NCI-H226 (cell line): ENCODE measurements around the gene COMT.

Experiments used
- DNase-seq: peaks from one replicate; pipeline ENCODE4 v3.0.0-alpha.2; 2015

The COMT gene

DNA sequence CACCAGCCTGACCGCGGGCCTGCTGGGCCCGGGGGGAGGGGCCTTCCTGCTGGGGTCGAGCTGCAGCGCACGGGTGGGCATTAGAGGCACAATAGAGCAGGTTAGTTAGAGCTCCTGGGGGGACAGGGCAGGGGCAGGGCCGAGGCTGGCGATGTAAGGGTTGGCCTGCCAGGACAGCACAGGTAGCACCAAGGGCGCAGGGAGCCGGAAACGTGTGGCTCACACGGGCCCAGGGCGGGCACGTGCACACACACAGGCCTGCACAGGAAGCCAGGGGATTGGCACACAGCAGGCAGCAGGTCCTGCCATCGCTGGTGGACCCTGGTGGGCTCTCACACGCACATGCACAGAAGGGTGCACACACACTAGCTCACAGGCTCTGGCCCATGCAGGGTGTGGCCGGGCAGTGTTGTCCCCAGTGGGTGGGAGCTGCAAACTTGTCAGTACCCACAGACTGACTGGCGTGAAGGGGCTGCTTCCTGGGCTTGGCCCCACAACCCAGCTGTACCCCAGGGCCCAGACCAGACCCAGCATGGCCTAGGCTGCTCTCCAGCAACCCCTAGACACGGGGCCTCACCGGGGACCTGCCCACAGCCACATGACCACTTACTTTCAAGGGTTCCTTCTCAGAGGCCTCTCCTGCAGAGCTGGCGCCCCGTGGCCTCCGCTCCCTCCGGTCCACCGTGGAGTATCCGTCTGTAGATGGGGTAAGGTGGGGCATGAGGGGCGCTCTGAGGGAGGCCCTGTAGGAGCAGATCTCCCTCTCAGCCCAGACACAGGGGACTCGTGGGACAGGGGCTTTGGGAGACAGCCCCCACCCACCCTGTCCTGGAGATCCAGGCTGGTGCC is 29.9 kb downstream of the COMT start:
- DNase-seq, result no peak

DNA sequence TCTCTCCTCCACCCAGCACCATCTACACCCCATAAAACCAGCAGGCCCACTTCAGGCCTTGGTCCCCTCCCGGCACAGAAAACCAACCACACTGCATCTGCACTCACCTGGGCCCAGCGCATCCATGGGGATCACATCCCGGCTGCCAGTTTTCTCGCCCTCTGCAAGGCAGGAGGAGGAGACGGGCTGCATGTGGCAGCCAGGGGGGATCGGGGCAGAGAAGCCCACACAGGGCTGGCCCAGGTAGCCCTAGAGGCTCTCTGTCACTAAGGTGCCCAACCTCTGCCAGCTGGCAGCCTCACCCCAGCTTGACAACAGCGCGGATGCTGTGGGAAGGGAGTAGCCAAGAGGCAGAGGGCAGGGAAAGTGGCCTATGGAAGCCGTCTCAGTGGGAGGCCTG is 30.7 kb downstream of the COMT start:
- no peak for DNase-seq

DNA sequence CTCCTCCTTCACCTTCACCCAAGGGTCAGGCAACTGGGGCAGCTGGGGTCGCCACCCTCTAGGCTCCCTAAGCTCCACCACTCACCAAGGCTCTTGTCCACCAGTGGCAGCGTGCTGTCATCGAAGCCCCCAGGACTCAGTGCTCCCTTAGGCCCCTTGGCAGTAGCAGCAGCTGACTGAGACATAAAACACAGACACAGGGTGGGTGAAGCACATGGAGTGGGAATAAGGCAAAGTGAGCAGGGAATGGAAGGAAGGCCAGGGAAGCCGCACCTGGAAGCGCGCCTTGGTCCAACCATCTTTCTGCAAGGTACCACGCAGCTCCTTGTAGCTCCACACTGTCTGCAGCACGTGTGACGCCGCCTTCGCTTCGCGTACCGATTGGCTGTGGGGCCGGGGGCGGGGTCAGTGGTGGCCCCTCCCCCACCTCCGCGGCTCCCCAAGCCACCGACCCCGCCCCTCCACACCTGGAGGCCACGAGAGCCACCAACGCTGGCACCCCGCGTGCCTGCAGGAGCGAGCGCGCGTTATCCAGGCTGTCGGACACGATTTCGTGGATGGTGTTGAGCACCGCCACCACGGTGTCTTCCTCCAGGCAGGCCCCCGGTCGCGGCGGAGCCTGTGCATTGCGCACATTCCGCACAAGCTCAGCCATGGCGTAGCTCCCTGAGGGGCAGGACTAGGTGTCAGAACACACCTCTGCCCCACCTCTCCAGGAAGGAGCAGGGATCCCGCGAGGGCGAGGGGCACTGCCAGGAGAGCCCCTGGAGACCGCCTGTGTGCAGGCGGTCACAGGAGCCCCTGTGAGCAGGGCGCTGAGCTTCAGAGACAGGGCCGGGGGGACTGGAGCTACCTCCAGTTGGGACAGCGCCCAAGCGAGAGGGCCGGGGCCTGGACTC is 31.3 kb downstream of the COMT start:
- no peak for DNase-seq

DNA sequence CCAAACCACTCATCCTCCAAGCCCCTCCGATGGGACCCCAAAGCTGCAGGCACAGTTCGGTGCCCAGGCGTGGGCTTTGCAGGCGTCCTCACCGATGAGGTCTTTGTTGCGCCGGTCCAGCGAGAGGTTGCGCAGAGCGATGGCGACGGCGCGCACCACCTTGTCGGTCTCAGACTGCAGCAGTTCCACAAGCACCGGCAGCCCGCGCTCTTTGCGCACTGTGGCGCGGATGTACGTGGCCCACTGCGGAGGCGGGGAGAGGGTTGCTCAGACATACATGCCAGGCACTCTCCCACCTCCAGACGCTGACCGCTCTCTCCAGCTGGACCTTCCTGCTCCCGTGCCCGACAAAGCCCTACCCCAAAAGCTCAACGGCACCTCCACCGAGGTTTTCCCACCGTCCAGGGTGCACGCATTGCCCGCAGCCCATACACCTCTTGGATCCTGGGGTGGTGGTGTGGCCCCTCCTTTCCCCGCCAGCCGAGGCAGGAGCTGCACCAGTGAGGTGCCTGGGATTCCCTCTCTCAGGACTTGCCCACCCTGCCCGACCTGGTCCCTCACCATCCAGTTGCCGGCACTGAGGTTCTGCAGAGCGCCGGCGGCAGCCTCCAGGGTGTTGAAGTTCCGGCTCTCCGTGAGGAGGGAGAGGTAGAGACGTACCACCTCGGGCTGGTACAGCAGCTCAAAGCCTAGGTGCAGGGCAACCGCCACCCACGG is 32.1 kb downstream of the COMT start:
- no peak for DNase-seq

DNA sequence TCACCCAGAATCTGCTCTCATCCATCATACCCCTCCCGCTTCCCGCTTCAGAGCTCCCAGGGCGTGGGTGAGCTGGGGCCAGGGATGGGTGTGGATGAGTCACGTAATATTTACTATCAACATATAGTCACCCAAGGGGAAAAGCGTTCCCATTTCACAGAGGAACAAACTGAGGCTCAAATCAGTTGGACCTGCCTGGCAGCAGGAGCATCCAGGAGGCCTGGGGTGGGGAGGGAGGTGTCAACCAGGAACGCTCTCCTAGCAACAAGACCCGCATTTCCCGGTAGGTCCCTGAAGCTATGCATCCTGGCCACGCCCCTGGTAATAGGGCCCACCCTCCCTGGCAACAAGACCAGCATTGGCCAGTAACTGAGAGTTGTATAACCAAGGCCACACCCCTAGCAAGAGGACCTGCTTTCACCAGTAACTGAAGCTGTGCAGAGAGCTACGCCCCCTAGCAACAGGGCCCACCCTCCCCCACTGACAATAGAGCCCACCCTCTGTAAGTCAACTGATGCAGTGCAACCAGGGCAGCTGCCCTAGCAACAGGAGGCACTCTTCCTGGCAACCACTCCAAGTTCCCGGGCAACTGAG is 32.8 kb downstream of the COMT start:
- DNase-seq, result peak; percentile 54

DNA sequence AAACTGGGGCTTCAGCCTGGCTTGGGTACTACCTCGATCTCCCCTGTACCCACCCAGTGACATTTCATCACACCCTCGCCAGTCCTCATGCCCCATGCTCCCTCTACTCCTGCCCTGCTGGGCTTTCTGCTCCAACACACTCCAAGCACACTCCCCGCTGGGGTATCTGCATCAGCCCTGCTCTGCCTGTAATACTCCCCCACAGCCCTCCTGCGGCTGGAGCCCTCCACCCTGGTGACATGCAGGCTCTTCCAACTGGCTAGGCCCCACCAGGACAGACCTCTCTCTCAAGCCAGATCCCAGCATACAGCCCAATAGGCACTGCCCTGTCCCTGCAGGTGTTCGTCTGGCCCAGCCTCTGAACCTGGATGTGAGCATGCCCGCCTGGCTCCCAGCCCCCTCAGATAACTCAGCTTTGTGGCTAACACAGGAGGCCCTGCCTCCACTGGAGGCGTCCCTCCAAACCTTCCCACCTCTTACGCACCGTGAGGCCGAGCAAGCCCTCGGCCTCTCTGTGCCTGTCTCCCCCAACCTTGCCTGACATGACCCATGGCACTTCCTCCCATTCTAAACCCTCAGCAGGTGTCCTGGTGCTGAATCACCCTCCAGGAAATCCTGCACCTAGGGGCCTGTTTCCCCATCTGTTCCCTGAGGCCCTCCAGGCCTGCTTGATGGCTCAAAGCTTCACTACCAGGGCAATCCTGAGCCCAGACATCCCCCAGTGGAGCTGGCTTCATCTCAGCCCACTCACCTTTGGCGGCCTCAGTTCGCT is 33.5 kb downstream of the COMT start:
- no peak for DNase-seq

DNA sequence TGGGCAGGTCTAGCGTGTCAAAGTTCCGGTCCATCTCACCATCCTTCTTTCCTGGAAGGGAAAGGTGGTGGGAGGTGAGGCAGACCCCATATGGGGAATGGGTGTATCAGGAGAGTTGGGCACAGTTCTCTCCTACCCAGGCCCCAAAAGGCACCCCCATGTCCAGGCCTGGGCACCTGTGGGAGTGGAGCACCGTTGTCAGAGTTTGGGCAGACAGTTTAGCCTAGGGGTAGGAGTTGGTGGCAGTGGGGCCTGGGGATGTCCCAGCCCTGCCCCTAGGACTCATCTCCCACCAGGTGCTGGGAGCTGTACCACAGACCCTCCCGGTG is 34.1 kb downstream of the COMT start:
- DNase-seq, result no peak

DNA sequence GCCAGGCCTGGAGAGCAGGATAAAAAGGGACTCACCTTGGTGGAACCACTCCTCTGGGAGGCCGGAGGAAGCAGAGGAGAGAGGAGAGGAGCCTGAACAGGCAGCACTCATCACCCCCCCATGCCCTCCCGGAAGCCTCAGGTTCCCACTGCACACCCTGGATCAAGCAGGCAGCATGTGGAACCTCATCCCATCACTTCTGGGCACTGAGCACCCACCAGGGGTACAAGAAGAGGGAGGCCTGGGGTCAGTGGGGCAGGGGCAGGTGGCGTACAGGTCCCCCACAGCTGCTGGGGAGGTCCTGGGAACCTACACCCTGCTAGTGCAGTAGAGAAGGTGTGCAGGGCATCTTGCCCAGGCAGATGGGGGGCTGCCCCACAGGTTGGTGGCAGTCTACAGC is 35.1 kb downstream of the COMT start:
- no peak for DNase-seq

DNA sequence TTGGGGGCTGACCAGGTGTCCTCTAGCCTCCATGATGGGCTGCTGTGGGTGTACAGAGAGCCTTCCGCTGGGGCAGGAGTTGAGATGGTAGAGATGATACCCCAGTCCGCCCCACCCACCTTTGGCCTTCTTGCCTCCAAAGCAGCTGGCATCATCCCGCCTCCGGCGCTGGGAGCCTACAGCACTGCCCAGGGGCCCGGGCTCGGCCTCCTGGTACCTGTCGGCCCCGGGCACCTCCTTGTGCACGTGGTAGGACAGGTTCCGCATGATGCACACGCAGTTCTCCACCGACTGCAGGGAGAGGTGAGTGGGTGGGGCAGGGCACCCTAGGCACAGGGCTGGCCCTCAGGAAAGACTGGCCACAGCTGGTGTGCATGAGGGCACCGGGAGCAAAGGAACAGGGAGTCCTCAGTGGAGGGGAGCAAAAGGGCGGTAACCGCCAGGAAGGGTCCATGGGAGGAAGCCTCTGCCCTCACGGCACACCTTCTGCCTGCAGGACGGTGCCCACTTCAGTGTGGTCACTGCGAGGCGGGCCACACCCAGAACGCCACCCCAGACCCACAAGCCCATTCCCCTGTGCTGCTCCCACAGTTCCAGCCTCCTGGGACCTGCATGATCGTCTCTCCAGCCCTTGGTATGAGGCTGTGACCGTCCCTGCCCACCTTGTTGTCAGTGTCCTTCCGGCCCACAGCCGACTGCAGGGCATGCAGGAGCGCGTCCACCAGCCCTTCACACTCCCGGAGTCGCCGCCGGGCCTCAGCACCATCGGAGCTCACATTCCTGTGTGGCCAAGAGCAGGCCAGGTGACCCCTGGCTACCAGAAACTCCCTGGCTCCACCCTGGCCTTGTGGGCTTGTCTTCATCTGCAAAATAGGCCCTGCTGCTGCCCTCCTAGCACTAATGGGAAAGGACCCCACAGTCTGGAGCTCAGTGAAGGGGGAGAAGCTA is 36.0 kb downstream of the COMT start:
- no peak for DNase-seq

DNA sequence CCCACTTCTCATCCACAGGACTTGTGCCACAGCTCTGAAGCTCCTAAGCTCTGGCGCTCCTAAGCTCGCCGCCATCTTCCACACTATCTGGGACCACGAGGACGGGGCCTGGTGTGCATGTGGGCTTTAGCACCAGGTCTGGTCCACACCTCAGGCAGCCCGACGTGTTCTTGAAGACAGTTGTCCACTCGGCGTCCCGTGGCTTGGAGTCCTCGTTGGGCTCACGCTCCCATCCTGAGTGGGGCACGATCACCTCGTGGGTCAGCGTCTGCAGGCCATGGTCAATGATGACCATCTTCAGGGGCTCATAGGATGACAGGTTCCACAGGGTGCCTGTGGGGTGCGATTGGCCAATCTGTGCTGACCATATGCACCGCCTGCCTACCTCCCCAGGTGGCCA is 37.2 kb downstream of the COMT start:
- DNase-seq, result no peak

DNA sequence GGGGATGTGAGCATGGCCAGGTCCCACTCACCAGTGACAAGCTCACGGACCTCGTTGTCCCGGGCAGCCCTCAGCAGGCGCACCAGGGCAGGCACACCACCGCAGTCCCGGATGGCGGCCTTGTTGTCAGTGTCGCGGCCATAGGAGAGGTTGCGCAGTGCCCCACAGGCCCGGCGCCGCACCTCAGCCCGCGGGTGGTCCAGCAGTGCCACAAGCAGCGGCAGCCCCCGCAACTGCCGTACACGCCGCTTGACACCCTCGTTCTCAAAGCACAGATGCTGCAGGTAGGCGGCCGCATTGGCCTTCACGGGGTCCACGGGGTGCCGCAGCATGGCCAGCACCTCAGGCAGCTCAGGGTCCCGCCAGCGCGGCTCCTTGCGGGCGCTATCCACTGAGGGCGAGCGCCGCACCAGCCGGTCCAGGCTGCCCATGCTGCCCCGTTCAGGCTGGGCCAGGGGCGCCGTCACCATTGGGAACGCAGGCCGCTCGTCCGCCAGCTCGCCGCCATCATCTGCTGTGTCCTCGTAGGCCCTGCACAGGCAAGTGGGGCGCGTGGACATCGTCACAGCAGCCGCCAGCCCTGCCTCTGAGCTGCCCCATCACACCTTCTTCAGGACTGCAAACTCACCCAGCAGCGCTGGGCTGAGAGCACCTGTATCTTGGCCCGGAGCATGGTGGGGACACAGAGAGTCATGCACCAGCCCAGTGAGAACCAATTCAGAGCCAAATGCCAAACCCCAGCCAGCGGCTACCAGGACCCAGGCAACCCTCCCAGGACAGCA is 38.3 kb downstream of the COMT start:
- DNase-seq, result no peak

DNA sequence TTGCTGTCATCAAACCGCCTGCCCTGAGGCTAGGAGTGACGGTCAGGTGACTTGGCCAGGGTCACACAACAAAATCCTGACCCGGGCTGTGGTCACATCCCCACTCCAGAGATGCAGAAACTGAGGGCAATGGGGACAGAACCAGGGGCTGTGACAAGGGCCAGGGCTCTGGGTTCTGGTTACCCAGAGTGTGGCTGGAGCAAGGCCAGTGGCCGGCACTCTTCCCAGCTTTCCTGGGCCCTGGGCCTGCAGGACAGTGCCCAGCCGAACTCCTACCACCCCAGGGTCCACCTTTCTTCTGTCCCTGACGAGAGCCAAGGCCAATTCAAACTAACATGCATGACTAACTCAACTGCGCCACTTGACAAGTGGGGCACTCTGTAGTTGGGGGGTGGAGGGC is 39.2 kb downstream of the COMT start:
- DNase-seq, result no peak

DNA sequence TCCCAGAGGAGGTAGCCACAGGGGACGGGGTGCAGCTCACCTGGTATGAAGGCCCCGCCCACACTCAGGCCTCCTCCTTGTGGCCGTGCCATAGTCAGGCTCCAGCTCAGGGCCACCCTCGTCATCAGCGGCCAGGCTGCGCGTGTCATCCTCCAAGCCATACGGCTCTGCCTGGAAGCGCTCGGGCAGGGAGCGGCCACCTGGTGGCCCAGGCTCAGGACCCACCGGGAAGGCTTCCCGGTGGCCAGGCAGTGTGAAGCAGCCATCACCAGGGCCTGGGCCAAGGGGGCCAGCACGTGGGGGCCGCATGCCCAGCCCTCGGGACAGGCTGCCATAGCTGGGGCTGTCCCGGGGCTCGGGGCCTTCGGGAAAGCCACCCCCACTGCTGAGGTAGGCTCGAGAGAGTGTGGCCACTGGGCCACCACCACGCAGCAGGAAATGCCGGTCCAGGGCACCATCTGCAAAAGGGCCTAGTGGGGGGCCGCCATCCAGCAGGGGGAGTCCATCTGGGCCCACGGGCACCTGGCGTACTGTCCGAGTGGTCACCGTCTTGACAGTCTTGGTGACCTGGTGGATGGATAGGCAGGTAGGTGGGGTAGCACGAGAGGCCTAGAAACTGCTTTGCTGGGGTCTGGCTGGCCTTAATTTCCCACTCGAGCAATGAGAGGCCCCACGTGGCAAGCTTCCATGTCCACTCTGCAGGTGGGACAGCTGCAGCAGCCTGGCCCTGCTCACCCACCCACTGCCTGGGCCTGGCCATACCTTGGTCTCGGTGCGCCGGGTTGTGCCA is 39.8 kb downstream of the COMT start:
- DNase-seq, result no peak

DNA sequence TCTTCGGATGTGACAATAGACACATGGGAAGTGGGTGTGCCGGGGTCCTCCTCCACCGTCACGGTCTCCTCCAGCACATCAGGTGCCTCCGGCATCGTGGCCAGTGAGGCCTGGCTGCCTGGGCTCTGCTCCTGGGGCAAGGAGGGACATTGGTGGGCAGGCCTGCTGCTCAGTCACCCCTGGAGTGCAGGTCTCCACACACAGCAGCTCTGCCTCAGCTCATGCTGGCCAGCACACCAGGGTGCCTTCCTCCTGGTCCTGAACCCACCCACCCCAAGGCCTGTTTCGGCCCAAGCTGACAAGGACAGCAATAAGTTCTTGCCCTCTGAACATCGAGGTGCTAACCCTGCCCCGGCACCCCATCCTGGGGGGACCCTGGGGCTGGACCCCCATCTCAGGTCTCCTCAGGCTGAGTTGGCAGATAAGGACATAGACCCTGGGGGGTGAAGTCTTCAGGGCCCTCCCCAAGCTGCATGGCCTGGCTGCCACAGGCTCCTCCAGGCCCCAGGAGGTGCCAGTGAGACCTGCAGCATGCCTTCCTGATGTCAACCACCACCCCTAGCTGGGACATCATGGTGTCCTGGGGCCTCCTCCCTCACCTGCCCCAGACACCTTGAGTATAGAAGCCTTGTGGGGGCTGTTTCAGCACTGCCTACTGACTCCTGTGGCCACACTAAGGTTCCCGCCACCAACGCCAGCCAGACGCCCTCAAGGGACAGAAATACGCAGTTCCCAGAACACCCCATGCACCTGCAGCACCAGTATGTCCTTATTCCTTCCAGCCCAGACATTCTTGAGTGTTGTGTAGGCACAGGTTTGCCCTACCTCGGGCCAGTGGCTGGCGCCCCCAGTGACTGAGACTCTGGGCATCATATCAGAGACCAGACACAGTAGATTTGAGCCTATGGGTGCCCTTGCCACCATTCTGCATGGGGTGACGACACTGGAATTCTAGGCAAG is 40.7 kb downstream of the COMT start:
- no peak for DNase-seq

DNA sequence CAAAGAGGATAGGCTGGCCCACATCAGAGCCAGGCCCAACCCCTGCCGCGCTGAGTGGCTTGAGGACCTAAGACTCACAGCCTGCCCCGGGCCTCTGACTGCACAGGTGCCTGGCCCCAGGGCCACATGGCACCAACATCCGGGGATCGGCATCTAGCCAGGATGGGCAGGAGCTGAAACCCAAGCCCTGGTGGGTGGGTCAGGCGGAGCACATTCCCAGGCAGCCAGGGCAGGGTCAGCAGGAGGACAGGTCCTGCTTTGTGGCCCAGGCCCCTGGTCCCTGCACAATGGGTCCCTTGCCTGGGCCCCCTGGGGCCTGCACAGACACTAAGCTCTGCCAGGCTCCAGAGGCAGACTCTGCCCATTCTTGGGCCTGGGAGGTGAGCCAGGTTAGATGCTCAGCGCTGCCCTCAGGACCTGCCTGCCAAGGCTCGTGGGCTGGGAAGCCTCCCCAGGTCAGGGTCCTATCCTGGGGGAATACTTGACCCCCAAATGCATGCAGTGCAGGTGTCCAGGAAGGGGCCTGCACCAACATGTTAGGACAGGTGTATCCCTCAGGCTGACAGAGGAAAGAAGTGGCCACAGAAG is 41.5 kb downstream of the COMT start:
- no peak for DNase-seq

DNA sequence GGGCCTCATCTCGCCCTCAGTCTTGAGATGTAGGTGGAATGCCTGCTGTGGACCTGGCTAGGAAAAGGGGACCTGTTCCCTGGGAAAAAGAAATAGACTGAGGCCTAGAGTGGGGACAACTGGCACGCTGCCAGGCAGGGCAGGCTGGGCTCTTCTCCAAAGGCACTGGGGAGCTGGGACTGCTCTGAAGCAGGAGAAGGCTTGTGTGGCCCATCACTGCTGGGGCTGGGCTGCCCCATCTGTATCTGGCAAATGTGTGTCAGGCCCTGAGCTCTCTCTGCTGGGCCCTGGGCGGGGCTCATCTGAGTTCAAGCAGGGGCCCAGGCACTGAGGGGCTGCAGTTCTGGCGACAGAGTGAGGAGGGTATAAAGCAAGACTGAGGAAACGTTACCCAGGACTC is 42.2 kb downstream of the COMT start:
- no peak for DNase-seq

DNA sequence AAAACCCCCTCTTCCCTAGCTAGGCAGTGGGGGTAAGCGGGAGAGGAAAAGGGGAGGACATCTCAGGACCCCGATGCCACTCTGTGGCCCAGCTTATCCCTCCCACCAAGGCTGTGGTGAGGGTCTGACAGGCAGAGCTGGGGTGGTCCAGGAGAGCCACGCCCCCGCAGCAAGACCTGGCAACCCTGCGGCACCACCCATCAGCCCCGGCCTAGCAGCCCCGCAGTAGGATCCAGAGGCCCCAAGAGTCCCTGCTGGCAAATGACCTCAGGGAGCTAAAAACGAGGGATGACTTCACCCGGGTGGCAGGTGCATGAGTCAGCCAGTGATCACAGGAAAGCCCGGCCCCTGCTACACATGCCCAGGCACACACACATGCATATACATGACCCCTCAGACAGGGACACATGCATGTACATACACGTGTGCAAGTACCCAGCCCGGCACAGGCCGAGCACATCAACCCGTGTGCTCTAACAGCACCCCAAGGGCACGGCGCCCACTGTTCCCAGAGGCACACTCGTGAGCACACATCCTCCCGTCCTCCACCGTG is 42.7 kb downstream of the COMT start:
- peak; percentile 40 for DNase-seq
